SK-N-SH (cell line): Measurements from ENCODE around the gene DOCK8. TPM values are rescaled to one million over a fixed set of nuclear protein-coding genes. Genes with fewer than 3 reads are reported as not detected.

Experiments
- CTCF ChIA-PET: fragments of 300-600, 350-600 bp; formaldehyde crosslinking; extraction: SDS; loops from one replicate; lab custom pipeline; 2021; lab: Yijun Ruan, JAX
- POLR2A ChIA-PET: fragments of 350-600 bp; sonication (Branson Sonifier 250); formaldehyde crosslinking; extraction: SDS; loops from one replicate; lab custom pipeline; 2020; ENCODE audit warnings: antibody characterized with exemption, inconsistent platforms; lab: Yijun Ruan, JAX
- DNase-seq: peaks from one replicate; pipeline ENCODE4 v3.0.0; 2012
- H2AFZ ChIP-seq: fragments of 200-600 bp; sonication (generic); 2 replicates; pipeline ENCODE4 v1.8.1; 2016; ENCODE audit warnings: antibody characterized with exemption, mild to moderate bottlenecking, low read depth
- H3F3A ChIP-seq: fragments of 200-600 bp; sonication (generic); replicated peaks from 2 replicates; pipeline ENCODE3; 2016; ENCODE audit warnings: antibody characterized with exemption, mild to moderate bottlenecking; ENCODE audit not compliant: insufficient read depth
- H3K27ac ChIP-seq, 2 experiments: fragments of 200-500 bp in 1 of 2; fragments of 200-600 bp in 1 of 2; sonication (Bioruptor generic) in 1 of 2; sonication (generic), shearing (Covaris generic) in 1 of 2; 2 replicates each; pipeline versions ENCODE4 v1.5.1 to v1.6.1; 2014 to 2016; ENCODE audit warnings: low read depth in 2 of 2, inconsistent platforms in 1 of 2, low read length in 1 of 2, mild to moderate bottlenecking in 1 of 2, mixed read lengths in 1 of 2
- H3K27me3 ChIP-seq: fragments of 200-600 bp; sonication (generic), shearing (Covaris generic); 2 replicates; pipeline ENCODE4 v1.6.1; 2016; ENCODE audit warnings: mixed run types; ENCODE audit not compliant: insufficient read depth
- H3K36me3 ChIP-seq, 2 experiments: fragments of 200-500 bp in 1 of 2; fragments of 200-600 bp in 1 of 2; sonication (Bioruptor generic) in 1 of 2; sonication (generic) in 1 of 2; replicated peaks in 1 of 2; 2 replicates each; pipeline versions ENCODE3 to v1.5.1; 2014 to 2016; ENCODE audit warnings: low read length in 1 of 2, mild to moderate bottlenecking in 1 of 2; ENCODE audit not compliant: insufficient read depth in 2 of 2, control insufficient read depth in 1 of 2
- H3K4me1 ChIP-seq, 2 experiments: fragments of 200-500 bp in 1 of 2; fragments of 200-600 bp in 1 of 2; sonication (Bioruptor generic) in 1 of 2; sonication (generic), shearing (Covaris generic) in 1 of 2; 2 replicates each; pipeline versions ENCODE4 v1.5.1 to v1.6.1; 2014 to 2016; ENCODE audit warnings: low read depth in 1 of 2, low read length in 1 of 2, mixed run types in 1 of 2; ENCODE audit not compliant: insufficient read depth in 2 of 2, control insufficient read depth in 1 of 2
- H3K4me2 ChIP-seq: fragments of 200-600 bp; sonication (generic), shearing (Covaris generic); 2 replicates; pipeline ENCODE4 v1.6.1; 2017; ENCODE audit warnings: mixed run types
- H3K4me3 ChIP-seq, 2 experiments: fragments of 200-500 bp in 1 of 2; fragments of 200-600 bp in 1 of 2; sonication (Bioruptor generic) in 1 of 2; sonication (generic), shearing (Covaris generic) in 1 of 2; 2 replicates each; pipeline versions ENCODE4 v1.5.1 to v1.8.1; 2014 to 2016; ENCODE audit warnings: low read depth in 2 of 2, inconsistent platforms in 1 of 2, low read length in 1 of 2, mild to moderate bottlenecking in 1 of 2, mixed read lengths in 1 of 2, moderate library complexity in 1 of 2
- H3K79me2 ChIP-seq: fragments of 200-600 bp; sonication (generic); 2 replicates; pipeline ENCODE4 v1.8.1; 2017; ENCODE audit warnings: mild to moderate bottlenecking; ENCODE audit not compliant: insufficient read depth
- H3K9ac ChIP-seq: fragments of 200-600 bp; sonication (generic); 2 replicates; pipeline ENCODE4 v1.6.1; 2017; ENCODE audit warnings: mixed run types
- H3K9me2 ChIP-seq: fragments of 200-600 bp; sonication (generic); 2 replicates; pipeline ENCODE4 v1.6.1; 2017; ENCODE audit warnings: mixed run types
- H3K9me3 ChIP-seq: fragments of 200-600 bp; sonication (generic); 2 replicates; pipeline ENCODE4 v1.6.1; 2017; ENCODE audit warnings: mixed run types, mild to moderate bottlenecking, moderate library complexity
- H4K20me1 ChIP-seq: fragments of 200-600 bp; sonication (generic); 2 replicates; pipeline ENCODE4 v1.6.1; 2017; ENCODE audit warnings: mild to moderate bottlenecking, mixed run types; ENCODE audit not compliant: insufficient read depth
- CHD2 ChIP-seq: fragments of 150-350 bp; IDR thresholded peaks from 2 replicates; pipeline ENCODE4 v1.6.1; 2018; ENCODE audit warnings: low read length; ENCODE audit not compliant: partially characterized antibody
- ELF1 ChIP-seq: IDR thresholded peaks from 2 replicates; pipeline ENCODE4 v1.4.0; 2012
- EP300 ChIP-seq, 2 experiments: IDR thresholded peaks; 2 replicates each; pipeline versions ENCODE4 v1.4.0 to v1.6.1; 2012; ENCODE audit warnings: borderline replicate concordance in 1 of 2, low read depth in 1 of 2, low read length in 1 of 2
- EZH2phosphoT487 ChIP-seq: fragments of 200-600 bp; sonication (generic); IDR thresholded peaks from 2 replicates; pipeline ENCODE4 v1.6.1; 2017; ENCODE audit warnings: low read depth, mixed run types, mild to moderate bottlenecking, antibody characterized with exemption, moderate library complexity, borderline replicate concordance
- FOSL2 ChIP-seq: IDR thresholded peaks from 2 replicates; pipeline ENCODE4 v1.4.0; 2012; ENCODE audit warnings: low read depth, mild to moderate bottlenecking, moderate library complexity, borderline replicate concordance
- FOXM1 ChIP-seq: IDR thresholded peaks from 2 replicates; pipeline ENCODE4 v1.4.0; 2012; ENCODE audit warnings: low read depth, mild to moderate bottlenecking
- GATA2 ChIP-seq: sonication (generic); formaldehyde crosslinking; IDR thresholded peaks from 2 replicates; pipeline ENCODE4 v1.5.0; 2020; ENCODE audit warnings: mild to moderate bottlenecking, missing genetic modification reagents
- JUND ChIP-seq: IDR thresholded peaks from 2 replicates; pipeline ENCODE4 v1.4.0; 2012
- MEF2A ChIP-seq: IDR thresholded peaks from 2 replicates; pipeline ENCODE4 v1.4.0; 2012; ENCODE audit warnings: low read depth, borderline replicate concordance
- NRF1 ChIP-seq: IDR thresholded peaks from 2 replicates; pipeline ENCODE4 v1.6.1; 2012; ENCODE audit warnings: low read depth, mild to moderate bottlenecking, low read length
- RCOR1 ChIP-seq: fragments of 150-350 bp; IDR thresholded peaks from 2 replicates; pipeline ENCODE4 v1.6.1; 2017; ENCODE audit warnings: antibody characterized with exemption, low read length
- RXRA ChIP-seq: IDR thresholded peaks from 2 replicates; pipeline ENCODE4 v1.4.0; 2012; ENCODE audit warnings: low read depth, mild to moderate bottlenecking, borderline replicate concordance
- TEAD4 ChIP-seq: IDR thresholded peaks from 2 replicates; pipeline ENCODE4 v1.4.0; 2012; ENCODE audit warnings: mild to moderate bottlenecking, borderline replicate concordance; ENCODE audit not compliant: insufficient read depth
- WGBS: methylation state at CpG from one replicate; pipeline ENCODE4 v1.1.6; 2017; ENCODE audit warnings: low lambda C conversion rate; 5-methylcytosine and 5-hydroxymethylcytosine counted together
- polyA plus RNA-seq, 3 experiments: library from polyadenylated mRNA; depleted of rRNA; stranded (reverse); fragments of >200 nt; gene quantifications; 2 replicates each; pipeline ENCODE4 v1.2.3, GENCODE V29; 2012
- TF ChIP-seq, protein P1 (sequence below): IDR thresholded peaks from 2 replicates; pipeline ENCODE4 v1.4.0; 2012; ENCODE audit warnings: low read depth, borderline replicate concordance
- TF ChIP-seq, protein P2 (sequence below): IDR thresholded peaks from 2 replicates; pipeline ENCODE4 v1.6.1; 2012; ENCODE audit warnings: mild to moderate bottlenecking, low read depth, low read length, moderate library complexity
- TF ChIP-seq, protein P3 (sequence below): fragments of 150-350 bp; IDR thresholded peaks from 2 replicates; pipeline ENCODE4 v1.6.1; 2016; ENCODE audit warnings: mild to moderate bottlenecking, low read depth, low read length
- TF ChIP-seq, protein P4 (sequence below): IDR thresholded peaks from 2 replicates; pipeline ENCODE4 v1.4.0; 2012; ENCODE audit warnings: low read depth, borderline replicate concordance
- TF ChIP-seq, protein P5 (sequence below): IDR thresholded peaks from 2 replicates; pipeline ENCODE4; 2012
- TF ChIP-seq, protein P6 (sequence below): fragments of 150-350 bp; IDR thresholded peaks from 2 replicates; pipeline ENCODE4 v1.6.1; 2017; ENCODE audit warnings: antibody characterized with exemption, low read length, low read depth, borderline replicate concordance

Gene DOCK8
- polyA plus RNA-seq, 1 of the 3 experiments (the other 2 are of a cell fraction): not detected

DNA sequence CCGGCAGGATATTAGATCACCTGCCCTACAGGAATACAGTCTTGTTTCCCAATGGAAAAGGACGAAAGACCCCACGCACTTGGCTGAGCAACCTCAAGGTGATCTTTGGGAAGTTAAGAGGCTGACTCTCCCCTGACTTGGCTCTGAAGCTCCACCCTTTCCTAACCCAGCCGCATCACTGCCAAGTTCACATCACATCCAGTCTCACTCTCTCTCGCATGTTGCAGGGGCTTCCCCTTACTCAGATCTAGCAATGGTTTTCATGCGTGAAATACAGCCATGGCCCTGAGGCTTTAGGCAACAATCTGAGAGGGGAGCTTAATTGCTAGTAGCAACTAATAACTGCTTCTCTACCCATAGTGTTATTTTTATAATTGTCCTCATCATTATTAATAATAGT lies 211.6 kb downstream of the DOCK8 start:
- Histone ChIP-seq H3K4me1 (no peaks in the 10 kb centered on the region), H3K9ac (no peak overlapping the region), H3K27ac (no peak overlapping the region), H3K27me3 (0 out of 2 replicates have a peak, but pooled peaks cover 9% of the 10 kb centered on the region), H3K9me3 (no peaks in the 10 kb centered on the region), H3K4me2 (no peak overlapping the region), H3K4me3 (no peak overlapping the region), H3K9me2 (no peaks in the 10 kb centered on the region), H3F3A (no peaks in the 10 kb centered on the region), H4K20me1 (no peaks in the 10 kb centered on the region), H2AFZ (no peak overlapping the region)
- WGBS: 36% methylated on average over 6 of the region's 6 CpGs
- POLR2A ChIA-PET: no interaction called here
- CTCF ChIA-PET: no interaction called here
- DNase-seq: no peak
- no peak for TF ChIP-seq EP300 (IDR thresholded peaks at IDR 0.05; ENCODE audit: borderline replicate concordance in 1 of 2, low read depth in 1 of 2, low read length in 1 of 2)
- TF ChIP-seq, protein P1, sequence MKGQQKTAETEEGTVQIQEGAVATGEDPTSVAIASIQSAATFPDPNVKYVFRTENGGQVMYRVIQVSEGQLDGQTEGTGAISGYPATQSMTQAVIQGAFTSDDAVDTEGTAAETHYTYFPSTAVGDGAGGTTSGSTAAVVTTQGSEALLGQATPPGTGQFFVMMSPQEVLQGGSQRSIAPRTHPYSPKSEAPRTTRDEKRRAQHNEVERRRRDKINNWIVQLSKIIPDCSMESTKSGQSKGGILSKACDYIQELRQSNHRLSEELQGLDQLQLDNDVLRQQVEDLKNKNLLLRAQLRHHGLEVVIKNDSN: no peak
- TF ChIP-seq, protein P2, sequence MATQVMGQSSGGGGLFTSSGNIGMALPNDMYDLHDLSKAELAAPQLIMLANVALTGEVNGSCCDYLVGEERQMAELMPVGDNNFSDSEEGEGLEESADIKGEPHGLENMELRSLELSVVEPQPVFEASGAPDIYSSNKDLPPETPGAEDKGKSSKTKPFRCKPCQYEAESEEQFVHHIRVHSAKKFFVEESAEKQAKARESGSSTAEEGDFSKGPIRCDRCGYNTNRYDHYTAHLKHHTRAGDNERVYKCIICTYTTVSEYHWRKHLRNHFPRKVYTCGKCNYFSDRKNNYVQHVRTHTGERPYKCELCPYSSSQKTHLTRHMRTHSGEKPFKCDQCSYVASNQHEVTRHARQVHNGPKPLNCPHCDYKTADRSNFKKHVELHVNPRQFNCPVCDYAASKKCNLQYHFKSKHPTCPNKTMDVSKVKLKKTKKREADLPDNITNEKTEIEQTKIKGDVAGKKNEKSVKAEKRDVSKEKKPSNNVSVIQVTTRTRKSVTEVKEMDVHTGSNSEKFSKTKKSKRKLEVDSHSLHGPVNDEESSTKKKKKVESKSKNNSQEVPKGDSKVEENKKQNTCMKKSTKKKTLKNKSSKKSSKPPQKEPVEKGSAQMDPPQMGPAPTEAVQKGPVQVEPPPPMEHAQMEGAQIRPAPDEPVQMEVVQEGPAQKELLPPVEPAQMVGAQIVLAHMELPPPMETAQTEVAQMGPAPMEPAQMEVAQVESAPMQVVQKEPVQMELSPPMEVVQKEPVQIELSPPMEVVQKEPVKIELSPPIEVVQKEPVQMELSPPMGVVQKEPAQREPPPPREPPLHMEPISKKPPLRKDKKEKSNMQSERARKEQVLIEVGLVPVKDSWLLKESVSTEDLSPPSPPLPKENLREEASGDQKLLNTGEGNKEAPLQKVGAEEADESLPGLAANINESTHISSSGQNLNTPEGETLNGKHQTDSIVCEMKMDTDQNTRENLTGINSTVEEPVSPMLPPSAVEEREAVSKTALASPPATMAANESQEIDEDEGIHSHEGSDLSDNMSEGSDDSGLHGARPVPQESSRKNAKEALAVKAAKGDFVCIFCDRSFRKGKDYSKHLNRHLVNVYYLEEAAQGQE: no peak
- no peak for TF ChIP-seq GATA2 (CRISPR knock-in tag)
- no peak for TF ChIP-seq EZH2phosphoT487
- no peak for TF ChIP-seq FOXM1
- TF ChIP-seq RCOR1: no peak
- TF ChIP-seq NRF1: no peak
- no peak for TF ChIP-seq FOSL2
- no peak for TF ChIP-seq JUND
- TF ChIP-seq, protein P3, sequence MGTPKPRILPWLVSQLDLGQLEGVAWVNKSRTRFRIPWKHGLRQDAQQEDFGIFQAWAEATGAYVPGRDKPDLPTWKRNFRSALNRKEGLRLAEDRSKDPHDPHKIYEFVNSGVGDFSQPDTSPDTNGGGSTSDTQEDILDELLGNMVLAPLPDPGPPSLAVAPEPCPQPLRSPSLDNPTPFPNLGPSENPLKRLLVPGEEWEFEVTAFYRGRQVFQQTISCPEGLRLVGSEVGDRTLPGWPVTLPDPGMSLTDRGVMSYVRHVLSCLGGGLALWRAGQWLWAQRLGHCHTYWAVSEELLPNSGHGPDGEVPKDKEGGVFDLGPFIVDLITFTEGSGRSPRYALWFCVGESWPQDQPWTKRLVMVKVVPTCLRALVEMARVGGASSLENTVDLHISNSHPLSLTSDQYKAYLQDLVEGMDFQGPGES: no peak
- TF ChIP-seq TEAD4: no peak
- no peak for TF ChIP-seq ELF1
- TF ChIP-seq, protein P4, sequence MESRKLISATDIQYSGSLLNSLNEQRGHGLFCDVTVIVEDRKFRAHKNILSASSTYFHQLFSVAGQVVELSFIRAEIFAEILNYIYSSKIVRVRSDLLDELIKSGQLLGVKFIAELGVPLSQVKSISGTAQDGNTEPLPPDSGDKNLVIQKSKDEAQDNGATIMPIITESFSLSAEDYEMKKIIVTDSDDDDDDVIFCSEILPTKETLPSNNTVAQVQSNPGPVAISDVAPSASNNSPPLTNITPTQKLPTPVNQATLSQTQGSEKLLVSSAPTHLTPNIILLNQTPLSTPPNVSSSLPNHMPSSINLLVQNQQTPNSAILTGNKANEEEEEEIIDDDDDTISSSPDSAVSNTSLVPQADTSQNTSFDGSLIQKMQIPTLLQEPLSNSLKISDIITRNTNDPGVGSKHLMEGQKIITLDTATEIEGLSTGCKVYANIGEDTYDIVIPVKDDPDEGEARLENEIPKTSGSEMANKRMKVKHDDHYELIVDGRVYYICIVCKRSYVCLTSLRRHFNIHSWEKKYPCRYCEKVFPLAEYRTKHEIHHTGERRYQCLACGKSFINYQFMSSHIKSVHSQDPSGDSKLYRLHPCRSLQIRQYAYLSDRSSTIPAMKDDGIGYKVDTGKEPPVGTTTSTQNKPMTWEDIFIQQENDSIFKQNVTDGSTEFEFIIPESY: no peak
- no peak for TF ChIP-seq MEF2A
- no peak for TF ChIP-seq CHD2
- TF ChIP-seq RXRA: no peak
- TF ChIP-seq, protein P5, sequence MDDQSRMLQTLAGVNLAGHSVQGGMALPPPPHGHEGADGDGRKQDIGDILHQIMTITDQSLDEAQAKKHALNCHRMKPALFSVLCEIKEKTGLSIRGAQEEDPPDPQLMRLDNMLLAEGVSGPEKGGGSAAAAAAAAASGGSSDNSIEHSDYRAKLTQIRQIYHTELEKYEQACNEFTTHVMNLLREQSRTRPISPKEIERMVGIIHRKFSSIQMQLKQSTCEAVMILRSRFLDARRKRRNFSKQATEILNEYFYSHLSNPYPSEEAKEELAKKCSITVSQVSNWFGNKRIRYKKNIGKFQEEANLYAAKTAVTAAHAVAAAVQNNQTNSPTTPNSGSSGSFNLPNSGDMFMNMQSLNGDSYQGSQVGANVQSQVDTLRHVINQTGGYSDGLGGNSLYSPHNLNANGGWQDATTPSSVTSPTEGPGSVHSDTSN: no peak
- TF ChIP-seq, protein P6, sequence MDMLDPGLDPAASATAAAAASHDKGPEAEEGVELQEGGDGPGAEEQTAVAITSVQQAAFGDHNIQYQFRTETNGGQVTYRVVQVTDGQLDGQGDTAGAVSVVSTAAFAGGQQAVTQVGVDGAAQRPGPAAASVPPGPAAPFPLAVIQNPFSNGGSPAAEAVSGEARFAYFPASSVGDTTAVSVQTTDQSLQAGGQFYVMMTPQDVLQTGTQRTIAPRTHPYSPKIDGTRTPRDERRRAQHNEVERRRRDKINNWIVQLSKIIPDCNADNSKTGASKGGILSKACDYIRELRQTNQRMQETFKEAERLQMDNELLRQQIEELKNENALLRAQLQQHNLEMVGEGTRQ: no peak
- TF ChIP-seq, all 33 proteins: peak for 0
- no peaks in the 10 kb centered on the region for H3K79me2 ChIP-seq
- no peaks in the 10 kb centered on the region for H3K36me3 ChIP-seq
